ENCODE measurements around the gene KYAT1.

DNA sequence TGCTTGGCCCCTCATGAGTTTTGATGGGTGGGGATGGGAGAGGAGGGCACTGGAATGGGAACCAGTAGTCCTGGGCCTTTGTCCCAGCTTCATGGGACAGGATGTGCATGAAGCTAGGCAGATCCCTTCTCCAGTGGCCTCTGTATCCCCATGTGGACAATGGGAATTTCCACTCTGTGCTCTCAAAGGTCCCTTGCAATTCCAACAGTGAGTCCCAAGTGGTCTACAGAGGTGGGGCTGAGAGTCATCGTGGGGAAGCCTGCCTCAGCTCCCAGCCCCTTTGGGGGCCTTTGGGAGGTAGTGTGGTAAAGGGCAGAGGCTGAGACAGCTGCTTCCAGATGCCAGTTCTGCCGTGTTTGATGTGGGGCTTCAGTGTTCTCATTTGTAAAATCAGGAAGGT, 37.2 kb upstream of the KYAT1 start:
- TF ChIP-seq, protein P1, sequence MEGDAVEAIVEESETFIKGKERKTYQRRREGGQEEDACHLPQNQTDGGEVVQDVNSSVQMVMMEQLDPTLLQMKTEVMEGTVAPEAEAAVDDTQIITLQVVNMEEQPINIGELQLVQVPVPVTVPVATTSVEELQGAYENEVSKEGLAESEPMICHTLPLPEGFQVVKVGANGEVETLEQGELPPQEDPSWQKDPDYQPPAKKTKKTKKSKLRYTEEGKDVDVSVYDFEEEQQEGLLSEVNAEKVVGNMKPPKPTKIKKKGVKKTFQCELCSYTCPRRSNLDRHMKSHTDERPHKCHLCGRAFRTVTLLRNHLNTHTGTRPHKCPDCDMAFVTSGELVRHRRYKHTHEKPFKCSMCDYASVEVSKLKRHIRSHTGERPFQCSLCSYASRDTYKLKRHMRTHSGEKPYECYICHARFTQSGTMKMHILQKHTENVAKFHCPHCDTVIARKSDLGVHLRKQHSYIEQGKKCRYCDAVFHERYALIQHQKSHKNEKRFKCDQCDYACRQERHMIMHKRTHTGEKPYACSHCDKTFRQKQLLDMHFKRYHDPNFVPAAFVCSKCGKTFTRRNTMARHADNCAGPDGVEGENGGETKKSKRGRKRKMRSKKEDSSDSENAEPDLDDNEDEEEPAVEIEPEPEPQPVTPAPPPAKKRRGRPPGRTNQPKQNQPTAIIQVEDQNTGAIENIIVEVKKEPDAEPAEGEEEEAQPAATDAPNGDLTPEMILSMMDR (IDR thresholded peaks at IDR 0.05): no peak
- TF ChIP-seq SIN3A (IDR thresholded peaks at IDR 0.05; ENCODE audit: borderline replicate concordance, insufficient read depth, low read depth, low read length) (no peak), POLR2AphosphoS5 (IDR thresholded peaks at IDR 0.05; ENCODE audit: low read depth, low read length) (no peak)
